GM18870 (cell line): ENCODE results near the gene TMEM150C.

Source experiments
- ATAC-seq: cut with Tn5 transposase; IDR thresholded peaks from one replicate; pipeline ENCODE4 v1.9.1; 2021; ENCODE audit warnings: moderate library complexity; ENCODE audit not compliant: unreplicated experiment

Gene TMEM150C

GRCh38 chr4:82519072-82519471, 42.7 kb downstream of the TMEM150C start:
- ATAC-seq = no peak

- no peak for ATAC-seq
These were observed 44.7 kb downstream of the TMEM150C start for GRCh38 chr4:82517043-82517442.

GRCh38 chr4:82515705-82516104, 46.1 kb downstream of the TMEM150C start:
- no peak for ATAC-seq

- ATAC-seq = no peak
These were observed 48.4 kb downstream of the TMEM150C start for GRCh38 chr4:82513382-82513781.

- ATAC-seq = no peak
These were observed 51.6 kb downstream of the TMEM150C start for GRCh38 chr4:82510216-82510615.

GRCh38 chr4:82508806-82509428, 52.9 kb downstream of the TMEM150C start:
- ATAC-seq = no peak

GRCh38 chr4:82508011-82508410, 53.8 kb downstream of the TMEM150C start:
- no peak for ATAC-seq

- no peak for ATAC-seq
These were observed 60.7 kb downstream of the TMEM150C start for GRCh38 chr4:82501154-82501442.

- no peak for ATAC-seq
These were observed 61.2 kb downstream of the TMEM150C start for GRCh38 chr4:82500435-82501153.

GRCh38 chr4:82499738-82500434, 61.9 kb downstream of the TMEM150C start:
- ATAC-seq = no peak

GRCh38 chr4:82496349-82496748, 65.4 kb downstream of the TMEM150C start:
- no peak for ATAC-seq

GRCh38 chr4:82495666-82496065, 66.1 kb downstream of the TMEM150C start:
- ATAC-seq = no peak

GRCh38 chr4:82493721-82494425, 67.9 kb downstream of the TMEM150C start:
- ATAC-seq = no peak

GRCh38 chr4:82491251-82491960, 70.4 kb downstream of the TMEM150C start:
- ATAC-seq = no peak

GRCh38 chr4:82489987-82490386, 71.8 kb downstream of the TMEM150C start:
- ATAC-seq = no peak

GRCh38 chr4:82489076-82489475, 72.7 kb downstream of the TMEM150C start:
- ATAC-seq = no peak

GRCh38 chr4:82484996-82485783, 76.6 kb downstream of the TMEM150C start:
- no peak for ATAC-seq

GRCh38 chr4:82482387-82482786, 79.4 kb downstream of the TMEM150C start:
- no peak for ATAC-seq

GRCh38 chr4:82481506-82481840, 80.3 kb downstream of the TMEM150C start:
- no peak for ATAC-seq

- no peak for ATAC-seq
These were observed 80.8 kb downstream of the TMEM150C start for GRCh38 chr4:82480771-82481505.
